A549 (cell line): Measurements from ENCODE around the gene GPAT3. TPM values are rescaled to one million over a fixed set of nuclear protein-coding genes. Genes with fewer than 3 reads are reported as not detected.

Source experiments
- ATAC-seq, 2 experiments: fragments of 200-7000 bp in 1 of 2; fragments of >200 bp in 1 of 2; cut with Nextera tagmentation in 1 of 2; cut with Tn5 transposase in 1 of 2; 3 replicates each; pipeline versions ENCODE4 v1.8.0 to v1.9.1; 2018 to 2020; ENCODE audit warnings: mild to moderate bottlenecking in 1 of 2, moderate library complexity in 1 of 2
- CTCF ChIA-PET: fragments of 300-600 bp; sonication (Branson Sonifier 250); formaldehyde crosslinking; extraction: SDS; loops from one replicate; lab custom pipeline; 2021; ENCODE audit warnings: antibody characterized with exemption, inconsistent platforms; lab: Yijun Ruan, JAX
- POLR2A ChIA-PET: fragments of 350-600 bp; formaldehyde crosslinking; extraction: SDS; loops from one replicate; lab custom pipeline; 2021; ENCODE audit warnings: antibody characterized with exemption, inconsistent platforms; lab: Yijun Ruan, JAX
- DNase-seq, 2 experiments: peaks; one replicate each; pipeline versions ENCODE4 v3.0.0 to v3.0.0-alpha.2; 2011 to 2016; ENCODE audit warnings: low read depth in 1 of 2, low spot score in 1 of 2
- FAIRE-seq: peaks from 2 replicates; lab custom pipeline; 2011; peaks lifted over from hg19 to GRCh38; lab: Jason Lieb, UNC
- H3K27ac ChIP-seq, 2 experiments: fragments of >200 bp; sonication (Bioruptor Twin); formaldehyde crosslinking; 3 replicates each; pipeline ENCODE4 v1.5.1; 2016 to 2017
- H3K4me1 ChIP-seq: fragments of >200 bp; sonication (Bioruptor Twin); formaldehyde crosslinking; 3 replicates; pipeline ENCODE4 v1.6.1; 2016
- H3K4me2 ChIP-seq: fragments of >200 bp; sonication (Bioruptor Twin); formaldehyde crosslinking; 3 replicates; pipeline ENCODE4 v1.6.1; 2016
- H3K4me3 ChIP-seq: fragments of >200 bp; sonication (Bioruptor Twin); formaldehyde crosslinking; 3 replicates; pipeline ENCODE4 v1.5.1; 2016
- H3K9me3 ChIP-seq: fragments of >200 bp; sonication (Bioruptor Twin); formaldehyde crosslinking; 3 replicates; pipeline ENCODE4 v1.6.1; 2016
- BHLHE40 ChIP-seq: IDR thresholded peaks from 2 replicates; pipeline ENCODE4 v1.6.1; 2012; ENCODE audit warnings: low read depth, low read length, inconsistent platforms
- CHD2 ChIP-seq: fragments of 150-350 bp; IDR thresholded peaks from 2 replicates; pipeline ENCODE4 v1.6.1; 2014; ENCODE audit warnings: low read length; ENCODE audit not compliant: partially characterized antibody
- EHF ChIP-seq: fragments of 250-450 bp; sonication (Bioruptor Pico); IDR thresholded peaks from 2 replicates; pipeline ENCODE4 v1.5.0; 2020; ENCODE audit warnings: mild to moderate bottlenecking
- EHMT2 ChIP-seq: fragments of 200-600 bp; sonication (generic); IDR thresholded peaks from 2 replicates; pipeline ENCODE4 v1.6.1; 2016; ENCODE audit warnings: antibody characterized with exemption, low read depth, mild to moderate bottlenecking, moderate library complexity
- EP300 ChIP-seq, 2 experiments: fragments of >200 bp; sonication (Bioruptor Twin); formaldehyde crosslinking; IDR thresholded peaks; 2 replicates in 1 of 2; 3 replicates in 1 of 2; pipeline ENCODE4 v1.6.1; 2016 to 2017
- FOSB ChIP-seq: fragments of 250-450 bp; sonication (Bioruptor Pico); IDR thresholded peaks from 2 replicates; pipeline ENCODE4 v1.5.0; 2020; ENCODE audit warnings: mild to moderate bottlenecking, moderate library complexity
- HMGXB4 ChIP-seq: fragments of 250-450 bp; sonication (Bioruptor Pico); IDR thresholded peaks from 2 replicates; pipeline ENCODE4 v1.5.0; 2021; ENCODE audit warnings: mild to moderate bottlenecking, moderate library complexity, borderline replicate concordance
- HOXB13 ChIP-seq: fragments of 250-450 bp; sonication (Bioruptor Pico); IDR thresholded peaks from 2 replicates; pipeline ENCODE4 v1.5.0; 2020; ENCODE audit warnings: low read depth, mild to moderate bottlenecking, moderate library complexity
- HOXB5 ChIP-seq: fragments of 250-450 bp; sonication (Bioruptor Pico); IDR thresholded peaks from 2 replicates; pipeline ENCODE4 v1.5.0; 2020; ENCODE audit warnings: mild to moderate bottlenecking, moderate library complexity
- JUNB ChIP-seq: fragments of >200 bp; sonication (Bioruptor Twin); formaldehyde crosslinking; IDR thresholded peaks from 2 replicates; pipeline ENCODE4 v1.6.1; 2016
- MAZ ChIP-seq: fragments of 150-350 bp; IDR thresholded peaks from 2 replicates; pipeline ENCODE4 v1.6.1; 2014; ENCODE audit warnings: antibody characterized with exemption, low read depth, low read length, borderline replicate concordance
- MYC ChIP-seq: IDR thresholded peaks from 2 replicates; pipeline ENCODE4 v1.6.1; 2012; ENCODE audit warnings: mild to moderate bottlenecking, inconsistent platforms, low read length, improper control_type of control experiment, borderline replicate concordance
- NFE2L2 ChIP-seq: fragments of 150-350 bp; conservative IDR thresholded peaks from 2 replicates; pipeline ENCODE4 v1.6.1; 2014; ENCODE audit warnings: low read length
- POLR2AphosphoS2 ChIP-seq: conservative IDR thresholded peaks from 2 replicates; pipeline ENCODE4 v1.6.1; 2012; ENCODE audit warnings: low read length, improper control_type of control experiment, inconsistent platforms
- RAD21 ChIP-seq, 2 experiments: fragments of >200 bp in 1 of 2; sonication (Bioruptor Twin) in 1 of 2; formaldehyde crosslinking in 1 of 2; IDR thresholded peaks in 1 of 2; conservative IDR thresholded peaks in 1 of 2; 2 replicates in 1 of 2; 3 replicates in 1 of 2; pipeline ENCODE4 v1.6.1; 2012 to 2018; ENCODE audit warnings: inconsistent platforms in 1 of 2
- RARB ChIP-seq: fragments of 250-450 bp; sonication (Bioruptor Pico); IDR thresholded peaks from 2 replicates; pipeline ENCODE4 v1.8.0; 2021; ENCODE audit warnings: mild to moderate bottlenecking, moderate library complexity
- RFX5 ChIP-seq: fragments of 450-650 bp; IDR thresholded peaks from 2 replicates; pipeline ENCODE4 v1.7.1; 2014; ENCODE audit warnings: antibody characterized with exemption, mild to moderate bottlenecking, moderate library complexity
- RNF2 ChIP-seq: fragments of 200-600 bp; sonication (generic); IDR thresholded peaks from 2 replicates; pipeline ENCODE4 v1.6.1; 2016; ENCODE audit warnings: low read depth, mild to moderate bottlenecking, antibody characterized with exemption, moderate library complexity, borderline replicate concordance
- SMC3 ChIP-seq: fragments of >200 bp; sonication (Bioruptor Twin); formaldehyde crosslinking; IDR thresholded peaks from 3 replicates; pipeline ENCODE4 v1.6.1; 2018; ENCODE audit warnings: inconsistent platforms
- TFCP2L1 ChIP-seq: fragments of 250-450 bp; sonication (Bioruptor Pico); IDR thresholded peaks from 2 replicates; pipeline ENCODE4 v1.5.0; 2021; ENCODE audit warnings: mild to moderate bottlenecking
- TP53 ChIP-seq: fragments of 250-450 bp; sonication (Bioruptor Pico); IDR thresholded peaks from 2 replicates; pipeline ENCODE4 v1.5.0; 2021; ENCODE audit warnings: mild to moderate bottlenecking, moderate library complexity
- USF2 ChIP-seq: fragments of 450-650 bp; IDR thresholded peaks from 2 replicates; pipeline ENCODE4 v1.6.1; 2014; ENCODE audit warnings: antibody characterized with exemption
- ZFP36 ChIP-seq: fragments of 450-650 bp; IDR thresholded peaks from 2 replicates; pipeline ENCODE4 v1.6.1; 2014; ENCODE audit warnings: borderline replicate concordance; ENCODE audit not compliant: partially characterized antibody
- ZSCAN20 ChIP-seq: fragments of 250-450 bp; sonication (Bioruptor Pico); IDR thresholded peaks from 2 replicates; pipeline ENCODE4 v1.8.0; 2022; ENCODE audit warnings: mild to moderate bottlenecking, moderate library complexity
- WGBS: methylation state at CpG from one replicate; pipeline ENCODE4 v1.1.6; 2017; ENCODE audit errors: missing lambda C conversion rate; 5-methylcytosine and 5-hydroxymethylcytosine counted together
- polyA minus RNA-seq: library from RNA; depleted of rRNA, polyadenylated mRNA; stranded (reverse); fragments of >200 nt; gene quantifications from 2 replicates; pipeline ENCODE4 v1.2.3, GENCODE V29; 2011; rRNA and poly(A)+ RNA removed
- polyA plus RNA-seq, 4 experiments: library from polyadenylated mRNA; depleted of rRNA in 3 of 4; stranded (reverse); fragments of >200 nt; fragmentation: RNase III in 1 of 4; extraction: RNeasy Plus Mini Kit Qiagen cat#74134 plus additional on column Dnase treatment in 1 of 4; gene quantifications; 2 replicates in 3 of 4; 3 replicates in 1 of 4; pipeline ENCODE4 v1.2.3, GENCODE V29; 2011 to 2017
- TF ChIP-seq, protein P1 (sequence below): fragments of >200 bp; sonication (Bioruptor Twin); formaldehyde crosslinking; IDR thresholded peaks from 2 replicates; pipeline ENCODE4 v1.6.1; 2016
- TF ChIP-seq, protein P2 (sequence below): fragments of 150-350 bp; IDR thresholded peaks from 2 replicates; pipeline ENCODE4 v1.6.1; 2014; ENCODE audit warnings: low read depth, mild to moderate bottlenecking, low read length
- TF ChIP-seq, protein P3 (sequence below): fragments of 200-600 bp; sonication (generic); IDR thresholded peaks from 2 replicates; pipeline ENCODE4 v1.6.1; 2016; ENCODE audit warnings: antibody characterized with exemption, mild to moderate bottlenecking, moderate library complexity
- TF ChIP-seq, protein P4 (sequence below): fragments of 250-450 bp; sonication (Bioruptor Pico); IDR thresholded peaks from 2 replicates; pipeline ENCODE4 v1.5.0; 2020; ENCODE audit warnings: low read depth, mild to moderate bottlenecking, moderate library complexity

The GPAT3 gene
- polyA plus RNA-seq (2011; rRNA removed): 29.9 and 44.9 TPM in 2 replicates
- 13.7 and 17.1 TPM in 2 replicates for polyA plus RNA-seq (2012; cell fraction: cytosol; rRNA removed)
- 10.4 and 13.4 TPM in 2 replicates for polyA plus RNA-seq (2012; cell fraction: nucleus; rRNA removed)
- 12.9 to 16.9 TPM (median 13.1 TPM) in 3 replicates for polyA plus RNA-seq (2017; fragmentation: RNase III; extraction: RNeasy Plus Mini Kit Qiagen cat#74134 plus additional on column Dnase treatment)
- polyA minus RNA-seq: 13.1 and 20.5 TPM in 2 replicates

GRCh38 chr4:83535520-83536361 is at the start of gene GPAT3:
Gene GPAT3 (plus strand): TSS chr4:83536108. CDS start chr4:83536623, 515 bp downstream.
- ChIA-PET POLR2A (interaction anchor here (0.7 to 1.4 kb wide), 4 partner anchors 12 to 83 kb away, joined by 3 to 4 read pairs (median 3); partner anchors contain the start of genes HELQ and MRPS18C), CTCF (interaction anchor here (0.9 to 2.0 kb wide), 7 partner anchors 9 to 104 kb away, joined by 3 to 10 read pairs (median 4); no protein-coding TSS in a partner anchor)
- peaks cover 23% of the 10 kb centered on the region; the same call in 2 of the 3 replicates for H3K4me1 ChIP-seq
- no peak for FAIRE-seq
- H3K27ac ChIP-seq: peak within 1 kb of the TSS; percentile 90 to 96
- peak within 1 kb of the TSS; percentile 81 for H3K4me3 ChIP-seq
- WGBS: 1% methylated on average over 34 of the region's 63 CpGs
- peak within 1 kb of the TSS; percentile 84 for H3K4me2 ChIP-seq
- ATAC-seq: peak; percentile 90 to 94
- peak; percentile 78 to 86 for DNase-seq
- H3K9me3 ChIP-seq: no peaks in the 10 kb centered on the region
- TF ChIP-seq NFE2L2 (no peak), HOXB5 (CRISPR knock-in tag) (no peak), ZSCAN20 (CRISPR knock-in tag) (no peak), BHLHE40 (no peak), HOXB13 (CRISPR knock-in tag) (no peak), EHMT2 (no peak), USF2 (no peak), RAD21 (conservative IDR thresholded peaks at IDR 0.05 in 1 of 2, IDR thresholded peaks at IDR 0.05 in 1 of 2) (no peak; a peak in 1 of 5 replicates), TFCP2L1 (CRISPR knock-in tag) (no peak), MAZ (no peak), RFX5 (no peak), FOSB (no peak), CHD2 (no peak), SMC3 (no peak), EHF (CRISPR knock-in tag) (no peak), EP300 (IDR thresholded peaks at IDR 0.05) (peak in 1 of 2 experiments; percentile 46; a peak in 2 of 5 replicates), JUNB (peak; percentile 65), POLR2AphosphoS2 (no peak), ZFP36 (no peak), HMGXB4 (no peak), RNF2 (no peak), RARB (CRISPR knock-in tag) (no peak), TP53 (CRISPR knock-in tag) (no peak), MYC (no peak)
- TF ChIP-seq, protein P1, sequence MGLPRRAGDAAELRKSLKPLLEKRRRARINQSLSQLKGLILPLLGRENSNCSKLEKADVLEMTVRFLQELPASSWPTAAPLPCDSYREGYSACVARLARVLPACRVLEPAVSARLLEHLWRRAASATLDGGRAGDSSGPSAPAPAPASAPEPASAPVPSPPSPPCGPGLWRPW: 0 out of 2 replicates have a peak, but pooled peaks have one; percentile 23
- TF ChIP-seq, protein P2, sequence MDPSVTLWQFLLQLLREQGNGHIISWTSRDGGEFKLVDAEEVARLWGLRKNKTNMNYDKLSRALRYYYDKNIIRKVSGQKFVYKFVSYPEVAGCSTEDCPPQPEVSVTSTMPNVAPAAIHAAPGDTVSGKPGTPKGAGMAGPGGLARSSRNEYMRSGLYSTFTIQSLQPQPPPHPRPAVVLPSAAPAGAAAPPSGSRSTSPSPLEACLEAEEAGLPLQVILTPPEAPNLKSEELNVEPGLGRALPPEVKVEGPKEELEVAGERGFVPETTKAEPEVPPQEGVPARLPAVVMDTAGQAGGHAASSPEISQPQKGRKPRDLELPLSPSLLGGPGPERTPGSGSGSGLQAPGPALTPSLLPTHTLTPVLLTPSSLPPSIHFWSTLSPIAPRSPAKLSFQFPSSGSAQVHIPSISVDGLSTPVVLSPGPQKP: no peak
- TF ChIP-seq, protein P3, sequence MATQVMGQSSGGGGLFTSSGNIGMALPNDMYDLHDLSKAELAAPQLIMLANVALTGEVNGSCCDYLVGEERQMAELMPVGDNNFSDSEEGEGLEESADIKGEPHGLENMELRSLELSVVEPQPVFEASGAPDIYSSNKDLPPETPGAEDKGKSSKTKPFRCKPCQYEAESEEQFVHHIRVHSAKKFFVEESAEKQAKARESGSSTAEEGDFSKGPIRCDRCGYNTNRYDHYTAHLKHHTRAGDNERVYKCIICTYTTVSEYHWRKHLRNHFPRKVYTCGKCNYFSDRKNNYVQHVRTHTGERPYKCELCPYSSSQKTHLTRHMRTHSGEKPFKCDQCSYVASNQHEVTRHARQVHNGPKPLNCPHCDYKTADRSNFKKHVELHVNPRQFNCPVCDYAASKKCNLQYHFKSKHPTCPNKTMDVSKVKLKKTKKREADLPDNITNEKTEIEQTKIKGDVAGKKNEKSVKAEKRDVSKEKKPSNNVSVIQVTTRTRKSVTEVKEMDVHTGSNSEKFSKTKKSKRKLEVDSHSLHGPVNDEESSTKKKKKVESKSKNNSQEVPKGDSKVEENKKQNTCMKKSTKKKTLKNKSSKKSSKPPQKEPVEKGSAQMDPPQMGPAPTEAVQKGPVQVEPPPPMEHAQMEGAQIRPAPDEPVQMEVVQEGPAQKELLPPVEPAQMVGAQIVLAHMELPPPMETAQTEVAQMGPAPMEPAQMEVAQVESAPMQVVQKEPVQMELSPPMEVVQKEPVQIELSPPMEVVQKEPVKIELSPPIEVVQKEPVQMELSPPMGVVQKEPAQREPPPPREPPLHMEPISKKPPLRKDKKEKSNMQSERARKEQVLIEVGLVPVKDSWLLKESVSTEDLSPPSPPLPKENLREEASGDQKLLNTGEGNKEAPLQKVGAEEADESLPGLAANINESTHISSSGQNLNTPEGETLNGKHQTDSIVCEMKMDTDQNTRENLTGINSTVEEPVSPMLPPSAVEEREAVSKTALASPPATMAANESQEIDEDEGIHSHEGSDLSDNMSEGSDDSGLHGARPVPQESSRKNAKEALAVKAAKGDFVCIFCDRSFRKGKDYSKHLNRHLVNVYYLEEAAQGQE: no peak
- TF ChIP-seq, protein P4, sequence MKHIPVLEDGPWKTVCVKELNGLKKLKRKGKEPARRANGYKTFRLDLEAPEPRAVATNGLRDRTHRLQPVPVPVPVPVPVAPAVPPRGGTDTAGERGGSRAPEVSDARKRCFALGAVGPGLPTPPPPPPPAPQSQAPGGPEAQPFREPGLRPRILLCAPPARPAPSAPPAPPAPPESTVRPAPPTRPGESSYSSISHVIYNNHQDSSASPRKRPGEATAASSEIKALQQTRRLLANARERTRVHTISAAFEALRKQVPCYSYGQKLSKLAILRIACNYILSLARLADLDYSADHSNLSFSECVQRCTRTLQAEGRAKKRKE (CRISPR knock-in tag): no peak
